GM06990 (cell line): ENCODE measurements around the gene ACKR1.

ENCODE experiments used
- DNase-seq: peaks from one replicate; pipeline ENCODE4 v3.0.0-alpha.2; 2011; ENCODE audit not compliant: insufficient read length; ENCODE audit errors: extremely low read depth
- H3K27me3 ChIP-seq: replicated peaks from 2 replicates; pipeline ENCODE4 v1.6.0; 2011; ENCODE audit warnings: low read length; ENCODE audit not compliant: control insufficient read depth, insufficient read depth
- H3K36me3 ChIP-seq: 2 replicates; pipeline ENCODE4 v1.5.1; 2011; ENCODE audit warnings: low read length; ENCODE audit not compliant: control insufficient read depth, insufficient read depth
- H3K4me3 ChIP-seq: replicated peaks from 2 replicates; pipeline ENCODE4 v1.5.1; 2011; ENCODE audit warnings: low read depth, mild to moderate bottlenecking, control low read depth, low read length
- TF ChIP-seq, protein P1 (sequence below): IDR thresholded peaks from 2 replicates; pipeline ENCODE4 v1.5.1; 2011; ENCODE audit warnings: low read length, control low read depth, mild to moderate bottlenecking, inconsistent platforms; ENCODE audit not compliant: insufficient read depth, poor library complexity, severe bottlenecking

The ACKR1 gene

DNA sequence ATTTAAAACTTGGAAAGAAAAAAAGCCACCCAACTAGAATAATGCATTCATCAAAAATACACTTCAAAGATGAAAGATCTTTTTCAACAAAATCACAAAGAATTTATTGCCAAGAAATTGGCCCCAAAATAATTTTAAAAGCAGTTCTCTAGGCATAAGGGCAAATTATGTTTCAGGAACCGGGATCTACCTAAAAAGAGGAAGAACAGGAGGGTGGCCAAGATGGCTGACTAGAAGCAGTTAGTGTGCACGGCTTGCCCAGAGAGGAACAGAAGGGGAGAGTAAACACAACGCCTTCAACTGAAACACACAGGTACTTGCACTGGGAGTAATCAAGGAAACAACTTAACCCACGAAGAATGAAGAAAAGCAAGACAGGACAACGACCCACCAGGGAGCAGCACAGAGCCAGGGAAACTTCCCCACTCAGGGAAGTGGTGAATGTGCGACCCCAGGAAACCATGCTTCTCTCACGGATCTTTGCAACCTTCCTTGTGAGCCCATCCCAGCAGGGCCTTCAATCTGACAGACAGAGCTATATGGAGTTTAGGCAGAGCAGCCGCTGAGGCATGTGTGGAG is 46.1 kb downstream of the ACKR1 start:
- DNase-seq = no peak
- no peaks in the 10 kb centered on the region for H3K36me3 ChIP-seq
- H3K27me3 ChIP-seq = no peaks in the 10 kb centered on the region; the same call in 1 of the 2 replicates
- no peak overlapping the region for H3K4me3 ChIP-seq
- TF ChIP-seq, protein P1, sequence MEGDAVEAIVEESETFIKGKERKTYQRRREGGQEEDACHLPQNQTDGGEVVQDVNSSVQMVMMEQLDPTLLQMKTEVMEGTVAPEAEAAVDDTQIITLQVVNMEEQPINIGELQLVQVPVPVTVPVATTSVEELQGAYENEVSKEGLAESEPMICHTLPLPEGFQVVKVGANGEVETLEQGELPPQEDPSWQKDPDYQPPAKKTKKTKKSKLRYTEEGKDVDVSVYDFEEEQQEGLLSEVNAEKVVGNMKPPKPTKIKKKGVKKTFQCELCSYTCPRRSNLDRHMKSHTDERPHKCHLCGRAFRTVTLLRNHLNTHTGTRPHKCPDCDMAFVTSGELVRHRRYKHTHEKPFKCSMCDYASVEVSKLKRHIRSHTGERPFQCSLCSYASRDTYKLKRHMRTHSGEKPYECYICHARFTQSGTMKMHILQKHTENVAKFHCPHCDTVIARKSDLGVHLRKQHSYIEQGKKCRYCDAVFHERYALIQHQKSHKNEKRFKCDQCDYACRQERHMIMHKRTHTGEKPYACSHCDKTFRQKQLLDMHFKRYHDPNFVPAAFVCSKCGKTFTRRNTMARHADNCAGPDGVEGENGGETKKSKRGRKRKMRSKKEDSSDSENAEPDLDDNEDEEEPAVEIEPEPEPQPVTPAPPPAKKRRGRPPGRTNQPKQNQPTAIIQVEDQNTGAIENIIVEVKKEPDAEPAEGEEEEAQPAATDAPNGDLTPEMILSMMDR = no peak
